GM12873 (cell line): ENCODE results near the gene PPP2R5C.

Source experiments
- CTCF ChIP-seq: IDR thresholded peaks from 2 replicates; pipeline ENCODE4 v1.5.1; 2012; ENCODE audit warnings: low read depth, mild to moderate bottlenecking, moderate library complexity, low read length, control low read depth; ENCODE audit not compliant: insufficient read depth; ENCODE audit errors: missing control alignments

Gene PPP2R5C

GRCh38 chr14:101761032-101761880 is at the start of gene PPP2R5C:
PPP2R5C (plus strand) TSS chr14:101761709; CDS start chr14:101761894, 185 bp downstream.
- no peak for TF ChIP-seq CTCF

DNA sequence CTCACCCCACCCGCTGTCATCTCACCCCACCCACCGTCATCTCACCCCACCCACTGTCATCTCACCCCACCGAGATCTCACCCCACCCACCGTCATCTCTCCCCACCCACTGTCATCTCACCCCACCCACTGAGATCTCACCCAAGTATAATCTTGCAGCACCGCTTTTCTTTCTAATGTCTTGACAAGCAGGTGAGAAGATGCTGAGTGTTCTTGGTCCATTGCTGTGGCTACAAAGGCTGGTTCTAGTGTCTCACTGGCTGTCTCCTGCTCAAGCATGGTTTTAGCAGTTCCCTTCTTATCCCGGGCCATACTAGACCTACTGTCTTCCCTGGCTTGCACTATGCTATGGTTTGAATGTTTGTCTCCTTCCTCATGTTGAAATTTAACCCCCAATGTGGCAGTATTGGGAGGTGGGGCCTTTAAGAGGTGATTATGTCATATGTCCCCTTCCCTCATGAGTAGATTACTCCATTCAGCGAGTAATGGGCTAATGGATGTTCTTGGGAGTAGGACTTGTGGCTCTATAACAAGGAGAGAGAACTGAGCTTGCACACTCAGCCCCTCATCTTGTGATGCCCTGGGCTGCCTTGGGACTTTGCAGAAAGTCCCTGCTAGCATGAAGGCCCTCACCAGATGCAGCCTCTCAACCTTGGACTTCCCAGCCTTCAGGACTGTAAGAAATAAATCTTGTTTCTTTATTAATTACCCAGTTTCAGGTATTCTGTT is 47.7 kb upstream of the PPP2R5C start:
- no peak for TF ChIP-seq CTCF

DNA sequence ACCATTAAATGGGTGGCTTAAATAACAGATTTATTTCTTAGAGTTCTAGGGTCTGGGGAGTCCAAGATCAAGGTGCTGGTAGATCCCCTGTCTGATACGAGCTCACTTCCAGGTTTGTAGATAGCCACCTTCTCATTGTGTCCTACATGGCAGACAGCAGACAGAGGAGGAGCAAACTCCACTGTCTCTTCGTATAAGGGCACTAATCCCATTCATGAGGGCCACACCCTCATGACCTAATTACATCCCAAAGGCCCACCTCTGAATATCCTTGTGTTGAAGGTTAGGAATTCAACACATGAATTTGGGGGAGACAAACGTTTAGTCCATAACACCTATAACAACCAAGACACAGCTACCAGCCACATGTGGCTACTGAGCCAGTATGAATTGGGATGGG is 47.1 kb upstream of the PPP2R5C start:
- TF ChIP-seq CTCF: no peak

GRCh38 chr14:101715210-101716076 is 46.1 kb upstream of the PPP2R5C start:
- TF ChIP-seq CTCF: no peak

- TF ChIP-seq CTCF: no peak
Measured at GRCh38 chr14:101716077-101716950, 45.2 kb upstream of the PPP2R5C start.

DNA sequence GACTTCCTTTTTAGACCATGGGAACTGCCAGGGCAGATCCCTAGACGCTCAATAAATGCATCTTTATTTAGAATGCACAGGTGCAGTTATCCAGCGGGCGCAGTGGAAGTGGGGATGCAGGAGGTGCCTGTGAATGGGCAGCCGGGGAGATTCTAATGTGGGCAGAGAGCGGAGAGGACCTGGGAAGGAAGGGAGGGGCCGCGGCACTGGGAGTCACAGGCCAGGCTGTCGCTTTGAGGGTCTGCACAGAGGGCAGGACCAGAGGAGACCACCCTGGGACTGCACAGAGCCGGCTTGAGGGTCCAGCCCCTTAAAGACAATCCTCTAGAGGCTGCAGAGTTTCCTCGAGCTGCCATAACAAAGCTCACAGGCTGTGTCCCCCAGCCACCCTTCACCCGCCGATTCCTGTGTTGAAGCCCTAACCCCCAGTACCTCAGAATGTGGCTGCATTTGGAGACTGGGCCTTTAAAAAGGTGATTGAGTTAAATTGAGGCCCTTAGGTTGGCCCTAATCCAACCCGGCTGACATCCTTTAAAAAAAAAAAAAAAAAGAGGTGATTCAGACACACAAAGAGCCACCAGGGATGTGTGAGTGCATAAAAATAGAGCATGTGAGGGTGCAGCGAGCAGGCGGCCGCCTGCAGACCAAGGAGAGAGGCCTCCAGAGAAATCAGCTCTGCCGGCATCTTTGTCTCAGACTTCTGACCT is 44.4 kb upstream of the PPP2R5C start:
- TF ChIP-seq CTCF: no peak
